Stimulated activated CD8-positive, alpha-beta memory T cell treated with anti-CD3 and anti-CD28 coated beads, Interleukin-15, amount 100 ng/mL, for 24 hours (primary cell): Measurements from ENCODE around the gene ANKS4B.
"Not testable (repeated sequence)": the region's sequence is repeated elsewhere in the genome, so short reads cannot be mapped to it uniquely, and the experiment has no call there.

Experiments used
- DNase-seq: peaks from one replicate; pipeline ENCODE4 v3.0.0-alpha.2; 2020; ENCODE audit warnings: low read depth

The ANKS4B gene

GRCh38 chr16:21219551-21219950 lies 13.9 kb upstream of the ANKS4B start:
- DNase-seq = no peak

GRCh38 chr16:21222495-21223337 lies 10.8 kb upstream of the ANKS4B start:
- DNase-seq = no peak

DNA sequence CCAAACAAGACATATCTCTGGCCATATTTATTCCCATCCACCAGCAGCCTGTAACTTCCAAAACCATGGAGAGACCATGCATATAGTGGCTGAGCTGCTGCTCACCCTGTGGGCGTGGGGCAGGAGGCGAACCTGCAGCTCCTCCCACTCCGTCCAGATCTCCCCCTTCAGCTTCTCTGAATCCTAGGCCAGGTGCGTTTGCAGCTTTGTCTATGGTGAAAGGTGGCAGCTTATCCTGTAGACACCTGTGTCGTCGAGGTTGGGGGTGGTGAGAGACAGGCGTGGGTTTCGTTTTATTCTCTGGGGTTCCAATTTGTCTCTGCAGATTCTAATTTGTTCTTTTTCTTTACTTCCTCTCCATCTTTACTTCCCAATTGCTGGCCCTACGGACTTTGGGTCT lies 9.7 kb upstream of the ANKS4B start:
- DNase-seq = no peak

DNA sequence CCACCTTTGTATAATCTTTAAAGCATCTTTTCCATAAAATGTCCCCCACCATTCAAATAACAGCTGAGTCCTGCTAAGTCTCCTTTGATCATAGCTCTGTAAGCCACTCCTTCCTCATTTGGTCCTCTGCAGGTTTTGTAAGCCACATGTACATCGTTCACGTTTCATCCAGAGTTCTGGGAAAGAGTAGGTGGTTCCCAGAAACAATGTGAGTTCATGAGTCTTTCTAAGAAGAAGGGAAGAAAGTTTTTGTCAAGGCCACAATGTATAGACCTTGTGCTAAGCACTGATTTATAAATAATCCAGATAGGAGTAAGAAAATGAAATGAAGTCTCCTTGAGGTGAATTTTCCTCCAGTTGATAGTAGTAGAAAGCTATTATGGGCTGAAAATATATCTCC lies 8.7 kb upstream of the ANKS4B start:
- no peak for DNase-seq

DNA sequence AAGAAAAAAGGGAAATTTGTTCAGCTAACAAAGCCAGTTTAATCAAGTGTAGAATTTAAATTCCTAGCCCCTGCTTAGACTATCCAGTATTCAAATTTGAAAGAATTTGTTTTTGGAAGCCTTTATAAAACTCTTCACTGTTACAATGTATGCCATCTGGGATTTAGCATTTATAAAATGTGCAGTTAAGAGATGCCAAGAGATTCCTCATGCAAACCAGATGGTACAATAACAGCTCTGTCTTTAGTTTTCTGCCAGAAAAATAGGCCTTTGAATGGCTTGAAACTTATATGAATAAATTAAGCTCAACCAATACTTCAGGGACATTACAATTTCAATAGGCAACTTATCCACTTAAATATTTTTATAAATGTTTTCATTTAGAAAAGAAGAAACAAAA lies 6.8 kb upstream of the ANKS4B start:
- no peak for DNase-seq

- DNase-seq = no peak
These were observed 5.6 kb upstream of the ANKS4B start for GRCh38 chr16:21227866-21228265.

DNA sequence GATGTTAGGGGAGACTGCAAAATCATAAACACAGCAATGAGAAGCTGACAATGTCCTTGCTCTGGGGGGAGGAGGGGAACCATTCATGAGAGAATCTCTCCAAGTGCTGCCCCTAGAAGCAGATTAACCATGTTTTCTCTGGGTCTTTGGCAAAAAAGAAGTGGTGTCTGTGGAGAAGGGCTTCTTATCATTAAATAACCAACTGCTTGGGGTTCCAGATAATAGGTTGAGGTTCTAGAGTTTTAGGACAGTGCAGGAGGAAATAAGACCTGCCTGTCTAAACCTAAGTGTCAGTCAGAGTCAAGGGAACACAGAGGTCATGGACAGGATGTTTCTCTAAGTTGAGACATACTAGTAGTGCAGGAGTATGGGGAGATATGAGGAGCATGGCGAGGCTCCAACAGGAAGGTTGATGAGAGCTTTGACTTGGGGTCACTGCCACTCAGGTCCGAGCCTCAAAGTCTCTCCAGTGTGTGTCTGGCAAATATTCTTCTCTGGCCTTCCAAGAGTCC lies 5.1 kb upstream of the ANKS4B start:
- no peak for DNase-seq

- DNase-seq = no peak
These were observed 416 bp upstream of the ANKS4B start for GRCh38 chr16:21233045-21233520.

DNA sequence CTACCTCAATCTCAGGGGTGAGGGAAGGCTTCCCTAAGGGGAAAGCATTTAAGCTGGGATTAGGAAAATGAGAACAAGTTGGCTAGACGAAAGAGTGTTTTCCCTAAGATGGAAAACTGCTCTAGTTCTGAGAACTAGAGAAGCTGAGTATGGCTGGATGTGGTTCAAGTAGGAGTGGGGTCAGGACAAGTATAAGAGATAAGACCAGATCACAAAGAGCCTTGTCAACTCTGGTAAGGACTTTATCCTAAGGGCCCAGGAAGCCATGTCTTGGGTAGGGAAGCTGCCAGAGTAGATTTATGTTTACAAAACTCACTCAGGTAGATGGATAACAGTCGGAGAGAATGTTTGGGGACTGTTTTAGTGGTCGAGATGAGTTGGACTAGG lies 1.7 kb downstream of the ANKS4B start:
- DNase-seq = no peak

GRCh38 chr16:21236831-21237230 lies 3.3 kb downstream of the ANKS4B start:
- DNase-seq = no peak

GRCh38 chr16:21239646-21240045 lies 6.1 kb downstream of the ANKS4B start:
- DNase-seq = no peak

- no peak for DNase-seq
These were observed 9.3 kb downstream of the ANKS4B start for GRCh38 chr16:21242756-21243155.

DNA sequence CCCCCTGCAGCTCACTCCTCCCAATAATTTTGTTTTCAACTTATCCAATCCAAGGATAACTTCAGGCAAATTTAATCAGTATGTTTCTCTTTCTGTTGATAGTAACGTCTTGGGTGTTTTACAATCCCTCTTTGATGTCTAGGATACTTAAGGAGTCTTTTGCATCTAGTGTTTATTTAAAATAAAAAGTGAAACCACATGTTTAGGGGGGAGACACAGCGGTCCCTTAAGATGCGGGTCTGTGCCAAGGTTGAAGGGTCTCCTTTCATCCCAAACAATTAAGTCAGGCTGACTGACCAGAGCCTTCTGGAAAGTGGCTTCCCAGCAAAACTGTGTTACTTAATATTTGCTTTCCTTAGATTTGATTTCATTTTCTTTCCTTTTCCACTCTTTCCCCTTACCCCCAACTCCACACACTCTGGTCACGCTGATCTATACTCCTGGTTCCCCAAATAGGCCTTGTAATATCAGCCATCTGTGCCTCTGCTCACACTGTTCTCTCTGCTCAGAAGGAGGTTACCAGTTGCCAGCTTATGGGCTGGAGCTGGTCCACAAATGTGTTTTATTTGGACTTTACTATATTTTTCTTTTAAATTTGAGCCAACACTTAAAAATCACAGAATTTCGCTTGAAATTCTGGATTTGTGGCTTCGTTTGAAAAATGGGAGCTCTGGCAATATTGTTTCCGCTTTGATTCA lies 11.2 kb downstream of the ANKS4B start:
- DNase-seq = no peak

DNA sequence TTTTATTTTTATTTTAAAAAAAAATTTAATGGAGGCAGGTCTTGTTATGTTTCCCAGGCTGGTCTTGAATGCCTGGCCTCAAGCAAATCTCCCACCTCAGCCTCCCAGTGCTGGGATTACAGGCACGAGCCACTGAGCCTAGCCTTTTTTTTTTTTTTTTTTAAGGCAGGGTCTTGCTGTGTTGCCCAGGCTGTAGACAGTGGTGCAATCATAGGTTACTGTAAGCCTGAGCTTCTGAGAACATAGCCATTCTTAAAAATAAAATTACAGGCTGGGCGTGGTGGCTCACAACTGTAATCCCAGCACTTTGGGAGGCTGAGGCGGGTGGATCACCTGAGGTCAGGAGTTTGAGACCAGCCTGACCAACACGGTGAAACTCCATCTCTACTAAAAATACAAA lies 14.7 kb downstream of the ANKS4B start:
- DNase-seq = not testable (repeated sequence)

DNA sequence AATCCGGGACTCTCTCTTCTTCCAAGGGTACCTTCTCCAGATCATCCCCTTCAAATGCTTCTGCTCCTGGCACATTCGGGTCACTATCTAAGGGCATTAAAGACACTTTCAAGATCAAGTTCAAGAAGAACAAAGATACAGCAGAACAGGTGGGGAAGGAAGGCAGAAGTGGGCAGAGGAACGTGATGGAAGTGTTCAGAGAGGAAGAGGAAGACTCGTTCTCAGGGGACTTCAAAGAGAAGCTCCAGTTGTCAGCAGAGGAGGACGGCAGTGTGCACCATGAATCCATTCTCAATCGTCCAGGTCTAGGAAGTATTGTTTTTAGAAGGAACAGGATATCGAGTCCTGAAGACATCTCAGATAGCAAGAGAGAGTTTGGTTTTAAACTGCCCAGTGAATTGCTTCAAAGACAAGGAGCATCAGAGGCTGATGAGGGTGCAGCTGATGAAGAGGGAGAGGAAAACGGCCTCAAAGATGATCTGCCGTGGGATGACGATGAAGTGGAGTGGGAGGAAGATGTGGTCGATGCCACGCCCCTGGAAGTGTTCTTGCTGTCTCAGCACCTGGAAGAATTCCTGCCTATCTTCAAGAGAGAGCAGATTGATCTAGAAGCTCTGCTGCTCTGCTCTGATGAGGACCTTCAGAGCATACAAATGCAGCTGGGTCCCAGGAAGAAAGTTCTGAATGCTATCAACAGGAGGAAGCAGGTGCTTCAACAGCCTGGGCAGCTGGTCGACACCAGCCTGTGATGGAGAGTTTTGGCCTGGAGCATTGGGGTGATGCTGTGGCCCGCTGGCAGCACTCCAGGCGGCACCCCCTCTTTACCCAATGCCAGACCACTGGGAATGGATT lies 16.8 kb downstream of the ANKS4B start:
- DNase-seq = no peak

DNA sequence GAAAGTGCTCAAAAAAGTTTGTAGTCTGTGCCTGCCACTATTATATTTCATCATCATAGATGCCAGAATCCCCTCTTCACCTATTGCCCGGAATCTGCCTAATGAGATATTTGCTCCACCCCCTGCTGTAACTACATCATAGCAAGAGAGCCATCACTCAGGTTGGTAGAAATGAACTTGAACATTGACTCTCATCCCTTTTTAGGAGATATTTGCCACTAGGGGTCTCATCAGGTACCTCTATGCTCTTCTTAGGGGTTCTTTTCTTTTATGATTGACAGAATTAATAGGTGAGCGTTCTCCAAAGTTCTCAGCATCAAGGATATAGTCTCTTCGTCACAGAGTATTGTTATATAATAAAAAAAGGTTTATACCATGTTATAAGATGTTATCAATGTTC lies 20.0 kb downstream of the ANKS4B start:
- DNase-seq = no peak

GRCh38 chr16:21256636-21257035 lies 23.1 kb downstream of the ANKS4B start:
- no peak for DNase-seq

GRCh38 chr16:21257284-21257683 lies 23.8 kb downstream of the ANKS4B start:
- no peak for DNase-seq

DNA sequence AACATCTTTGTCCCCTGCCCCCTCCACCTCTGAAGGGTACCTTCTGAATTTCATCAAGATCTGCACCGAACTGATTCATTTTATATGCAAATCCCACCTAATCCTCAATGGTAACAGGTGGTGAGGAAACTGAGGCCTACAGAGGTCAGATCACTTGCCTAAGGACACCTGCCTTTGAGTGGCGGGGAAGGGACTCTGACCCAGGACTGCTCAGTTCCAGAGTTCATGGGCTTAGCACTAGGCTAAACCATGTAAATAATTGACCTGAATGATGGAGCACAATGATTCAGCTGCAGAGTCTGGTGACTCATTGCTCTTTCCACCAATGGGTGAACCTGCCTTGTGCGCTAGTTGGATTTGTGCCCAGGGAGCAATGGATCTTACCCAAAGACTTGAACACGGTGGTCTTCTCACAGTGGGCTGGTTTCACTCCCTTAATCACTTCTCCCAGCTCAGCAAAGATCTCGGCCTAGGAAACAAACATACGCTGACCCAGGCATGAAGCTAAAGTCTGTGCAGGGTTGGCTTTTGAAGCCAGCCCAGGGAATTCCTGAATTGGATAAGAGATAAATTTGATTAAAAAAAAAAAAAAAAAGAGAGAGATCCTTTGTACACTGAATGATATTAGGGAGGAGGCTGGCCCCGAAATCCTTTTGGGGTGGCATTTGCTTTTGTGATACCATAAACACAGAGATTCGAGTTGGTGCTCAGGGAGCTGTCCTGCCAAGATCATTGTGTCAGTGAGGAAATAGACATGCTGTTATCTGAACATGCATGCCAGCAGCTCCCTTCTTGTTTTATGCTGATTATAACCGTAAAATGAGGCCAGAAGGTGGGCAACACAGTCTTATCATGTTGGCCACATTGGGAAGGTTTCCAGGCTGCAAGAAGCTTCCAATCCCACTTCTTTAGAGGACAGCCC lies 27.6 kb downstream of the ANKS4B start:
- DNase-seq = no peak

- no peak for DNase-seq
These were observed 29.5 kb downstream of the ANKS4B start for GRCh38 chr16:21262779-21263639.
